WERI-Rb-1 (cell line): ENCODE data around the gene DSP.

Experiments
- DNase-seq: peaks from one replicate; pipeline ENCODE4 v3.0.0-alpha.2; 2020
- H3K27ac ChIP-seq: fragments of 250-450 bp; sonication (Bioruptor Pico); 2 replicates; pipeline ENCODE4 v1.5.1; 2020; ENCODE audit warnings: mild to moderate bottlenecking, moderate library complexity
- H3K27me3 ChIP-seq: fragments of 250-450 bp; sonication (Bioruptor Pico); 2 replicates; pipeline ENCODE4 v1.5.1; 2021; ENCODE audit warnings: mild to moderate bottlenecking, low read depth, moderate library complexity; ENCODE audit not compliant: insufficient read depth, severe bottlenecking
- H3K36me3 ChIP-seq: fragments of 250-450 bp; sonication (Bioruptor Pico); 2 replicates; pipeline ENCODE4 v1.5.1; 2020; ENCODE audit warnings: mild to moderate bottlenecking, moderate library complexity
- H3K4me3 ChIP-seq: 2 replicates; pipeline ENCODE4 v1.5.1; 2011; ENCODE audit warnings: low read depth, mild to moderate bottlenecking, control low read depth, low read length
- H3K9me3 ChIP-seq: fragments of 250-450 bp; sonication (Bioruptor Pico); 2 replicates; pipeline ENCODE4 v1.5.1; 2021; ENCODE audit warnings: mild to moderate bottlenecking, moderate library complexity; ENCODE audit not compliant: severe bottlenecking
- TF ChIP-seq, protein P1 (sequence below): IDR thresholded peaks from 2 replicates; pipeline ENCODE4 v1.5.1; 2011; ENCODE audit warnings: low read depth, mild to moderate bottlenecking, control low read depth, inconsistent platforms, low read length

DSP gene

GRCh38 chr6:7578516-7578915 lies 37.0 kb downstream of the DSP start:
- DNase-seq = no peak
- H3K4me3 ChIP-seq = no peak overlapping the region
- no peak overlapping the region for H3K27ac ChIP-seq
- TF ChIP-seq, protein P1, sequence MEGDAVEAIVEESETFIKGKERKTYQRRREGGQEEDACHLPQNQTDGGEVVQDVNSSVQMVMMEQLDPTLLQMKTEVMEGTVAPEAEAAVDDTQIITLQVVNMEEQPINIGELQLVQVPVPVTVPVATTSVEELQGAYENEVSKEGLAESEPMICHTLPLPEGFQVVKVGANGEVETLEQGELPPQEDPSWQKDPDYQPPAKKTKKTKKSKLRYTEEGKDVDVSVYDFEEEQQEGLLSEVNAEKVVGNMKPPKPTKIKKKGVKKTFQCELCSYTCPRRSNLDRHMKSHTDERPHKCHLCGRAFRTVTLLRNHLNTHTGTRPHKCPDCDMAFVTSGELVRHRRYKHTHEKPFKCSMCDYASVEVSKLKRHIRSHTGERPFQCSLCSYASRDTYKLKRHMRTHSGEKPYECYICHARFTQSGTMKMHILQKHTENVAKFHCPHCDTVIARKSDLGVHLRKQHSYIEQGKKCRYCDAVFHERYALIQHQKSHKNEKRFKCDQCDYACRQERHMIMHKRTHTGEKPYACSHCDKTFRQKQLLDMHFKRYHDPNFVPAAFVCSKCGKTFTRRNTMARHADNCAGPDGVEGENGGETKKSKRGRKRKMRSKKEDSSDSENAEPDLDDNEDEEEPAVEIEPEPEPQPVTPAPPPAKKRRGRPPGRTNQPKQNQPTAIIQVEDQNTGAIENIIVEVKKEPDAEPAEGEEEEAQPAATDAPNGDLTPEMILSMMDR = no peak
- H3K36me3 ChIP-seq = peaks cover 35% of the 10 kb centered on the region
- H3K27me3 ChIP-seq = no peaks in the 10 kb centered on the region
- no peaks in the 10 kb centered on the region for H3K9me3 ChIP-seq

DNA sequence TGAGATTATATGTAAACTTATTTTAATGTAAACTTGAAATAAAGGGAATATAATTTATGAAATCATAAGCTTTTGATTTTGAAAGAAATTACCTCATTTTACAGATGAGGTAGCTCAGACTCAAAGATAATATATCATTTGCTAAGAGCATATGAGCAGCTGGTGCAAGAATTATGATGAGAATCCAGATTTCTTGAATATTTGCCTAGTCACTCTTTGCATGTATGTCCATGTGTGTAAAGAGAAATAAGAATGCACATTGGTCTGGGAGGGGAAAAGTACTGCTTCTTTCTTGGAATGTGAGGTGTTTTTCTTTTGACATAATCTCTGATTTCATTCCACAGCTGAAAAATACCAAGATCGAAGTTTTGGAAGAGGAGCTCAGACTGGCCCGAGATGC lies 37.5 kb downstream of the DSP start:
- TF ChIP-seq, protein P1 = no peak
- peaks cover 39% of the 10 kb centered on the region for H3K36me3 ChIP-seq
- no peaks in the 10 kb centered on the region for H3K9me3 ChIP-seq

GRCh38 chr6:7579851-7580250 lies 38.4 kb downstream of the DSP start:
- Histone ChIP-seq H3K4me3 (no peak overlapping the region), H3K9me3 (no peaks in the 10 kb centered on the region), H3K36me3 (peaks cover 40% of the 10 kb centered on the region), H3K27ac (no peak overlapping the region), H3K27me3 (no peaks in the 10 kb centered on the region)
- DNase-seq = no peak
- TF ChIP-seq, protein P1 = no peak

More for the DNA sequence above, 37.5 kb downstream of the DSP start:
- Histone ChIP-seq H3K27ac (no peak overlapping the region), H3K27me3 (no peaks in the 10 kb centered on the region), H3K4me3 (no peak overlapping the region)
- no peak for DNase-seq

GRCh38 chr6:7580537-7580926 lies 39.1 kb downstream of the DSP start:
- H3K36me3 ChIP-seq = peaks cover 37% of the 10 kb centered on the region
- H3K27me3 ChIP-seq = no peaks in the 10 kb centered on the region
- TF ChIP-seq, protein P1 = no peak

DNA sequence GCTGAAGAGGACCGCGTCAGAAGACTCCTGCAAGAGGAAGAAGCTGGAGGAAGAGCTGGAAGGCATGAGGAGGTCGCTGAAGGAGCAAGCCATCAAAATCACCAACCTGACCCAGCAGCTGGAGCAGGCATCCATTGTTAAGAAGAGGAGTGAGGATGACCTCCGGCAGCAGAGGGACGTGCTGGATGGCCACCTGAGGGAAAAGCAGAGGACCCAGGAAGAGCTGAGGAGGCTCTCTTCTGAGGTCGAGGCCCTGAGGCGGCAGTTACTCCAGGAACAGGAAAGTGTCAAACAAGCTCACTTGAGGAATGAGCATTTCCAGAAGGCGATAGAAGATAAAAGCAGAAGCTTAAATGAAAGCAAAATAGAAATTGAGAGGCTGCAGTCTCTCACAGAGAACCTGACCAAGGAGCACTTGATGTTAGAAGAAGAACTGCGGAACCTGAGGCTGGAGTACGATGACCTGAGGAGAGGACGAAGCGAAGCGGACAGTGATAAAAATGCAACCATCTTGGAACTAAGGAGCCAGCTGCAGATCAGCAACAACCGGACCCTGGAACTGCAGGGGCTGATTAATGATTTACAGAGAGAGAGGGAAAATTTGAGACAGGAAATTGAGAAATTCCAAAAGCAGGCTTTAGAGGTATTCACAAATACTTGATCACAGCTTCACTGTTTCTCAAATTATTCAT lies 39.6 kb downstream of the DSP start:
- H3K36me3 ChIP-seq = peaks cover 34% of the 10 kb centered on the region
- no peak for DNase-seq
- no peak overlapping the region for H3K27ac ChIP-seq
- H3K9me3 ChIP-seq = no peaks in the 10 kb centered on the region
- TF ChIP-seq, protein P1 = no peak
- H3K4me3 ChIP-seq = no peak overlapping the region
- H3K27me3 ChIP-seq = no peaks in the 10 kb centered on the region

More at GRCh38 chr6:7580537-7580926, 39.1 kb downstream of the DSP start:
- Histone ChIP-seq H3K27ac (no peak overlapping the region), H3K9me3 (no peaks in the 10 kb centered on the region), H3K4me3 (no peak overlapping the region)
- no peak for DNase-seq

DNA sequence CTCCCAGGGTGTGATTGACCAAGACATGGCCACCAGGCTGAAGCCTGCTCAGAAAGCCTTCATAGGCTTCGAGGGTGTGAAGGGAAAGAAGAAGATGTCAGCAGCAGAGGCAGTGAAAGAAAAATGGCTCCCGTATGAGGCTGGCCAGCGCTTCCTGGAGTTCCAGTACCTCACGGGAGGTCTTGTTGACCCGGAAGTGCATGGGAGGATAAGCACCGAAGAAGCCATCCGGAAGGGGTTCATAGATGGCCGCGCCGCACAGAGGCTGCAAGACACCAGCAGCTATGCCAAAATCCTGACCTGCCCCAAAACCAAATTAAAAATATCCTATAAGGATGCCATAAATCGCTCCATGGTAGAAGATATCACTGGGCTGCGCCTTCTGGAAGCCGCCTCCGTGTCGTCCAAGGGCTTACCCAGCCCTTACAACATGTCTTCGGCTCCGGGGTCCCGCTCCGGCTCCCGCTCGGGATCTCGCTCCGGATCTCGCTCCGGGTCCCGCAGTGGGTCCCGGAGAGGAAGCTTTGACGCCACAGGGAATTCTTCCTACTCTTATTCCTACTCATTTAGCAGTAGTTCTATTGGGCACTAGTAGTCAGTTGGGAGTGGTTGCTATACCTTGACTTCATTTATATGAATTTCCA lies 43.9 kb downstream of the DSP start:
- no peak overlapping the region for H3K27ac ChIP-seq
- no peaks in the 10 kb centered on the region for H3K9me3 ChIP-seq
- TF ChIP-seq, protein P1 = no peak
- H3K27me3 ChIP-seq = no peaks in the 10 kb centered on the region
- peaks cover 14% of the 10 kb centered on the region for H3K36me3 ChIP-seq
- no peak for DNase-seq
- H3K4me3 ChIP-seq = no peak overlapping the region
